Mucosa of rectum (tissue), 2 donors: Measurements from ENCODE around the gene SNTB2.

ENCODE experiments used
- H3K27ac ChIP-seq, 2 donors: one replicate each; pipeline ENCODE4 v1.7.0; 2013; ENCODE audit warnings: inconsistent platforms in 2 of 2, low read depth in 2 of 2, low read length in 2 of 2
- H3K27me3 ChIP-seq, 2 donors: one replicate each; pipeline ENCODE4 v1.7.0; 2013; ENCODE audit warnings: low read length in 2 of 2; ENCODE audit not compliant: control insufficient read depth in 2 of 2, insufficient read depth in 2 of 2
- H3K36me3 ChIP-seq, 2 donors: one replicate each; pipeline ENCODE4 v1.7.0; 2013; ENCODE audit warnings: low read length in 2 of 2; ENCODE audit not compliant: control insufficient read depth in 2 of 2, insufficient read depth in 2 of 2
- H3K4me1 ChIP-seq, 2 donors: one replicate each; pipeline ENCODE4 v1.7.0; 2013; ENCODE audit warnings: low read length in 2 of 2, mild to moderate bottlenecking in 1 of 2; ENCODE audit not compliant: control insufficient read depth in 2 of 2, insufficient read depth in 2 of 2
- H3K4me3 ChIP-seq, 2 donors: one replicate each; pipeline ENCODE4 v1.7.0; 2013; ENCODE audit warnings: low read length in 2 of 2
- H3K9ac ChIP-seq, 2 donors: one replicate each; pipeline ENCODE4 v1.7.0; 2013; ENCODE audit warnings: low read length in 2 of 2, low read depth in 1 of 2, mild to moderate bottlenecking in 1 of 2
- H3K9me3 ChIP-seq, 2 donors: one replicate each; pipeline ENCODE4 v1.7.0; 2013; ENCODE audit warnings: low read length in 2 of 2; ENCODE audit not compliant: control insufficient read depth in 2 of 2
- donor health status: healthy.
- donor health status: Normal muscosa, but diverticular disease.

Gene SNTB2

GRCh38 chr16:69179328-69180010, 7.5 kb upstream of the SNTB2 start:
- no peaks in the 10 kb centered on the region for H3K36me3 ChIP-seq
- no peaks in the 10 kb centered on the region for H3K9me3 ChIP-seq
- no peaks in the 10 kb centered on the region for H3K27me3 ChIP-seq
- H3K4me1 ChIP-seq, result peaks cover 14 to 17% of the 10 kb centered on the region in 2 donors
- H3K9ac ChIP-seq, result no peak overlapping the region
- H3K4me3 ChIP-seq, result no peak overlapping the region
- peak overlapping the region; percentile 36 to 74 for H3K27ac ChIP-seq

GRCh38 chr16:69180011-69180338, 7.0 kb upstream of the SNTB2 start:
- peak overlapping the region; percentile 36 to 74 for H3K27ac ChIP-seq
- no peaks in the 10 kb centered on the region for H3K36me3 ChIP-seq
- H3K4me1 ChIP-seq, result peaks cover 14 to 15% of the 10 kb centered on the region in 2 donors
- H3K9me3 ChIP-seq, result no peaks in the 10 kb centered on the region
- no peaks in the 10 kb centered on the region for H3K27me3 ChIP-seq
- no peak overlapping the region for H3K9ac ChIP-seq
- no peak overlapping the region for H3K4me3 ChIP-seq

DNA sequence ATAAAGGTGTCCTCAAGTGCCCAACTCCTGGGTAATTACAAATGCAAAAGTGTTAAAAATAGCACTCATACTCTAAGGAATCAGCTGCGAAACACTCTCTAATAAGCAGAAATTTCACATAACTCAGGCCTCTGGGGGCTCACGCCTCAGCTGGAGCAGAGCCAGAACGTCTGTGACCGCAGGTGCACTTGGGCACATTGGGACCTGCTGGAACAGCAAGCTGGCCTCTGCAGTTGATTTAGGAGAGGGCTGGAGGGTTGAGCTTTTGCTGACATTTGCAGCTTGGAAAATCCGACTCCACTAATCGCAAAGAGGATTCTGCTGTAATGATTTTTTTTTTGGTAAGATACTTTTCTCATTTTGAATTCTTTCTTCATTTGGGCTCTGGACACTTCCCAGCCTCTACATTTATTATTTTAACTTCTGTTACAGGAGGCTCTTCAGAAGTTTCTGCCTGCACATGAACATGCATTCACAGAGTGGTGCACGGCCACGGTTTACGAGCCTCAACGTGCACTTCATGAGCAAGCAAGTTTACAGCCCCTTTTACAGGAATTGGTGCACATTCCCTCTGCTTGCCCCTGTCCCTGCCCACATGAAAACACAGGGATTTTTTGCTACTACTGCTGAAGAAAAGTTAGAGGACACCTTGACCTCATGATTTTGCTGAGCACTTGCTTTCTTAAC, 4.1 kb upstream of the SNTB2 start:
- H3K9ac ChIP-seq, result no peak overlapping the region

GRCh38 chr16:69187446-69188235, 677 bp downstream of the SNTB2 start:
- H3K4me1 ChIP-seq, result peaks cover 15 to 23% of the 10 kb centered on the region in 2 donors
- H3K9me3 ChIP-seq, result no peaks in the 10 kb centered on the region
- peak overlapping the region; percentile 92 to 94 for H3K27ac ChIP-seq
- H3K4me3 ChIP-seq, result peak overlapping the region; percentile 68 to 86
- H3K36me3 ChIP-seq, result no peaks in the 10 kb centered on the region
- no peaks in the 10 kb centered on the region for H3K27me3 ChIP-seq
- peak overlapping the region; percentile 79 to 84 for H3K9ac ChIP-seq

More for the DNA sequence above, 4.1 kb upstream of the SNTB2 start:
- Histone ChIP-seq H3K4me3 (no peak overlapping the region), H3K4me1 (peaks cover 18 to 23% of the 10 kb centered on the region in 2 donors), H3K27me3 (no peaks in the 10 kb centered on the region), H3K9me3 (no peaks in the 10 kb centered on the region), H3K27ac (no peak overlapping the region), H3K36me3 (no peaks in the 10 kb centered on the region)

DNA sequence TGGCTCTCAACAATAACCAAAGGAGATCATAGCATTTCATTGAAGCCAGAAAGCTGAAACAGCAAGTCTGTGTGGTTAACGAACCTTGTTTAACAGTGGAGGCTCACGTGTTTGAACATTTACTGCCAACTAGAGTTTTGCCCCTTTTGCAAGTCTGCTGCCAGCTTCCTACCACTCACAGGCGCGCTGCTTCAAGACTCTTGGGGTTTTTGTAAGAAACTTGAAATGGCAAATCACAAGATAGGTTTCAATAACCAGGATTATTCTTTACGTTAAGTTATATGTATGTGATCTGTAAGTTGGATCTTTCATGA, 1.2 kb downstream of the SNTB2 start:
- Histone ChIP-seq H3K9me3 (no peaks in the 10 kb centered on the region), H3K9ac (peak overlapping the region; percentile 79 to 84), H3K27me3 (no peaks in the 10 kb centered on the region), H3K27ac (peak overlapping the region; percentile 51 to 92), H3K4me3 (peak overlapping the region; percentile 68 to 86), H3K4me1 (peaks cover 10 to 17% of the 10 kb centered on the region in 2 donors), H3K36me3 (no peaks in the 10 kb centered on the region)

DNA sequence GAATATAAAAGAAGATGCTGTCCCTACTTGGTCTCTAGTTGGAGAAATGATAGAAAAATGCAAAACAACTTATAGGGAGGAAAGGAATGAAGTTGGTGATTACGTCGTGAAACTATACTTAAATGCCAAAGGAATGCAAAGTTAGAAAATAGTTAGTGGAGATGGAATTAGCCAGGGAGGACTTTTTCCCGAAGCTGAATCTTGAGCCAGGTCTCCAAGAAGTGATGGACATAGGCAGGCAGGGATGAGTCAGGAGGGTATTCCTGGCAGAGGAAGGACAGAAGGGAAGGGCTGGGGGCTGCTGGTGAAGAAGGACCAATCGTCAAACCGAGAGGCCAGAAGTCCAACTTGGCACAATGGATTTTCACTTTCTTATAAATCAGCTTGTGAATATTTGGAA, 1.8 kb downstream of the SNTB2 start:
- no peaks in the 10 kb centered on the region for H3K36me3 ChIP-seq
- H3K27me3 ChIP-seq, result no peaks in the 10 kb centered on the region
- no peaks in the 10 kb centered on the region for H3K9me3 ChIP-seq
- H3K9ac ChIP-seq, result peak overlapping the region in 1 of 2 donors; percentile 84
- peak overlapping the region; percentile 38 to 86 for H3K4me3 ChIP-seq
- H3K4me1 ChIP-seq, result peaks cover 10 to 17% of the 10 kb centered on the region in 2 donors
- H3K27ac ChIP-seq, result no peak overlapping the region

DNA sequence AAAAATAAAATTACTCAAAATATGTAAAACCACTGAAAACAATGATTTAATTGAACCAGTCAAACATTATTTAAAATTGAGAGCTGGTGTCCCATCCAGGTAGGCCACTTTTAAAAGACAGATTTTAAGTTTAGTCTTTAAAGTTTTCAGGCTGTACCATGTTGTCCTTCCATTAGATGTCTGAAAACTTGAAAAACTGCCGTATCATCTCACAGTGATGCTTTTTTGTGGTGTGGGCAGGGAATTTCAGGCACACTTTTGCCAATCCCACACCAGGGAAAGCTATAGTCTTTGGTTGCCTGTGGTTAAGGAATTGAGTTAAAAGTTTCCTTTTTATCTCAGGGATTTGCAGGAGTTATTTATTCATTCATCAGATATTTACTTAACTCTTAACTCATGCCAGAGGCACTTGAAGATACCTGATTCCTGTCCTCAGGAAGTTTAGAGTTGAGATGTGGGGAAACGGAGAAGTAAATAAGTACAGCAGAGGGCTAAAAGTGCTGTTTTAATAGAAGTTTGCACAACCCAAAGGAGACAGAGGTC, 3.2 kb downstream of the SNTB2 start:
- no peaks in the 10 kb centered on the region for H3K9me3 ChIP-seq
- H3K4me3 ChIP-seq, result no peak overlapping the region
- H3K9ac ChIP-seq, result no peak overlapping the region
- no peak overlapping the region for H3K27ac ChIP-seq
- H3K4me1 ChIP-seq, result peaks cover 10 to 17% of the 10 kb centered on the region in 2 donors
- H3K36me3 ChIP-seq, result no peaks in the 10 kb centered on the region
- H3K27me3 ChIP-seq, result no peaks in the 10 kb centered on the region

- no peak overlapping the region for H3K9ac ChIP-seq
- H3K27ac ChIP-seq, result no peak overlapping the region
- H3K9me3 ChIP-seq, result no peaks in the 10 kb centered on the region
- peaks cover 10 to 17% of the 10 kb centered on the region in 2 donors for H3K4me1 ChIP-seq
- H3K27me3 ChIP-seq, result no peaks in the 10 kb centered on the region
- no peak overlapping the region for H3K4me3 ChIP-seq
- H3K36me3 ChIP-seq, result no peaks in the 10 kb centered on the region
Measured at GRCh38 chr16:69190598-69190997, 3.6 kb downstream of the SNTB2 start.

DNA sequence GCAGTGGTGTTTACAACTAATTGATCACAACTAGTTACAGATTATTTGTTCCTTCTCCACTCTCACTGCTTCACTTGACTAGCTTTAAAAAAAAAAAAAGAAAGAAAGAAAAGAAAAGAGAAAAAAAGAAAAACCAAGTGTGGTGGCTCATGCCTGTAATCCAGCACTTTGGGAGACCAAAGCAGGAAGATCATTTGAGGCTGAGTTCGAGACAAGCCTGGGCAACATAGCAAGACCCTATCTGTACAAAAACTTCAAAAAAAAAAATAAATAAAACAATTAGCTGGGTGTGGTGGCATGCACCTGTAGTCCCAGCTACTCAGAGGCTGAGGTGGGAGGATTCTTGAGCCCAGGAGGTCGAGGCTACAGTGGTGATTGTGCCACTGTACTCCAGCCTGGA, 4.2 kb downstream of the SNTB2 start:
- peaks cover 10 to 15% of the 10 kb centered on the region in 2 donors for H3K4me1 ChIP-seq
- no peak overlapping the region for H3K27ac ChIP-seq
- H3K36me3 ChIP-seq, result no peaks in the 10 kb centered on the region
- no peaks in the 10 kb centered on the region for H3K9me3 ChIP-seq
- no peak overlapping the region for H3K9ac ChIP-seq
- no peak overlapping the region for H3K4me3 ChIP-seq
- no peaks in the 10 kb centered on the region for H3K27me3 ChIP-seq

DNA sequence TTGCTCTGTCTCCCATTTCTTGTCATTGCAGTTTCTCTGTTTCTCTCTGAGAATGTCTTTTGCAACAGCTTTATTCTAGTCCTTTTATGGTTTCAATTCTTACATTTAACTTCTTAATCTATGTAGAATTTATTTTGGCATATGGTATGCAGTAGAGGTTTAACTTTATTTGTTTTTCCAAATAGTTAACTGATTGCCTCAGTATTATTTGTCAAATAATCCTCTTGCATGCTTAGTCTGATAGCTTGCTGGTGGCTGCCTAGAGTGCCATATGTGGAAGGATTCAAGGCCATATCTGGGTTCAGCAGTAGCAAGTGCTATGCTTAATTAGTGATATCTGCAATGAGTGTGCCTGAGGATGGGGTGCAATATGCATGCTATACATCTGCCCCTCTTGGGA, 6.9 kb downstream of the SNTB2 start:
- Histone ChIP-seq H3K27me3 (no peaks in the 10 kb centered on the region), H3K4me3 (no peak overlapping the region), H3K36me3 (no peaks in the 10 kb centered on the region), H3K4me1 (peaks cover under 1 to 2% of the 10 kb centered on the region in 2 donors), H3K9ac (no peak overlapping the region), H3K9me3 (no peaks in the 10 kb centered on the region), H3K27ac (no peak overlapping the region)
